Uterus (tissue), 4 donors: ENCODE data around the gene ATG16L2. TPM values are rescaled to one million over a fixed set of nuclear protein-coding genes. Genes with fewer than 3 reads are reported as not detected.

ENCODE experiments used
- DNase-seq, 2 donors: peaks; one replicate each; pipeline ENCODE4 v3.0.0-alpha.2; 2019 to 2020
- H3K27ac ChIP-seq, 2 donors: fragments of 200-600 bp; sonication (generic); 1 replicate in 1 of 2; 2 replicates in 1 of 2; pipeline ENCODE4 v1.5.1; 2016 to 2018
- H3K27me3 ChIP-seq, 2 donors: fragments of 200-600 bp; sonication (generic); one replicate each; pipeline ENCODE4 v1.5.1; 2018 to 2019; ENCODE audit warnings: control low read depth in 1 of 2
- H3K36me3 ChIP-seq, 2 donors: fragments of 200-600 bp; sonication (generic); one replicate each; pipeline ENCODE4 v1.5.1; 2019; ENCODE audit warnings: control low read depth in 1 of 2
- H3K4me1 ChIP-seq, 2 donors: fragments of 200-600 bp; sonication (generic); one replicate each; pipeline ENCODE4 v1.5.1; 2018 to 2019; ENCODE audit warnings: control low read depth in 1 of 2
- H3K4me3 ChIP-seq, 2 donors: fragments of 200-600 bp; sonication (generic); 1 replicate in 1 of 2; 2 replicates in 1 of 2; pipeline ENCODE4 v1.5.1; 2018 to 2019; ENCODE audit warnings: mild to moderate bottlenecking in 1 of 2
- H3K9me3 ChIP-seq, 2 donors: fragments of 200-600 bp; sonication (generic); one replicate each; pipeline ENCODE4 v1.5.1; 2019; ENCODE audit warnings: control low read depth in 1 of 2
- CTCF ChIP-seq, 4 experiments: fragments of 200-600 bp in 2 of 4; fragments of 450-650 bp in 2 of 4; sonication (generic) in 2 of 4; IDR thresholded peaks; one replicate each; pipeline ENCODE4 v1.5.1; 2016 to 2019; ENCODE audit warnings: antibody characterized with exemption in 4 of 4, mild to moderate bottlenecking in 2 of 4, moderate library complexity in 1 of 4
- POLR2A ChIP-seq, 2 donors: fragments of 450-650 bp; IDR thresholded peaks; one replicate each; pipeline ENCODE4 v1.6.1; 2016; ENCODE audit warnings: antibody characterized with exemption in 2 of 2, mild to moderate bottlenecking in 1 of 2, moderate library complexity in 1 of 2
- intact Hi-C: fragments of 100-400 bp; cut with DNase I; formaldehyde crosslinking; loops from one replicate; pipeline ENCODE4 v1.15.1; 2023; ENCODE audit warnings: low total_unique reads
- total RNA-seq, 4 donors: library from RNA; depleted of rRNA in 3 of 4; stranded (reverse); fragments of >200 nt in 3 of 4; gene quantifications; one replicate each; pipeline versions ENCODE4 v1.1.0 to v1.2.4, GENCODE V29; 2014 to 2023
- donor health status: DM: yes; HTN: yes; CAD: no.

Gene ATG16L2
- total RNA-seq, 4 donors from 2014 or later = 20.7 to 57.6 (median 32.3) TPM

GRCh38 chr11:72823105-72823804, 9.0 kb downstream of the ATG16L2 start:
- Histone ChIP-seq H3K9me3 (no peaks in the 10 kb centered on the region), H3K4me3 (no peak overlapping the region), H3K27ac (peak overlapping the region; percentile 64 to 75), H3K36me3 (no peaks in the 10 kb centered on the region), H3K27me3 (no peaks in the 10 kb centered on the region), H3K4me1 (peaks cover 4 to 5% of the 10 kb centered on the region in 2 donors)
- peak in 1 of 2 donors; percentile 27 for DNase-seq
- intact Hi-C loops = no loop called here
- TF ChIP-seq CTCF (IDR thresholded peaks at IDR 0.05) = no peak
- TF ChIP-seq POLR2A (IDR thresholded peaks at IDR 0.05) = no peak

- Histone ChIP-seq H3K36me3 (no peaks in the 10 kb centered on the region), H3K27ac (no peak overlapping the region), H3K9me3 (no peaks in the 10 kb centered on the region), H3K4me1 (peaks cover 4 to 5% of the 10 kb centered on the region in 2 donors), H3K27me3 (no peaks in the 10 kb centered on the region), H3K4me3 (no peak overlapping the region)
- TF ChIP-seq POLR2A (IDR thresholded peaks at IDR 0.05) = no peak
- TF ChIP-seq CTCF (IDR thresholded peaks at IDR 0.05) = no peak
- no peak for DNase-seq
- intact Hi-C loops = no loop called here
Measured at GRCh38 chr11:72824020-72824419, 9.8 kb downstream of the ATG16L2 start.

GRCh38 chr11:72824811-72825505, 10.7 kb downstream of the ATG16L2 start:
- Histone ChIP-seq H3K4me1 (peaks cover 4 to 5% of the 10 kb centered on the region in 2 donors), H3K9me3 (no peaks in the 10 kb centered on the region), H3K4me3 (no peak overlapping the region), H3K27ac (no peak overlapping the region), H3K27me3 (no peaks in the 10 kb centered on the region), H3K36me3 (no peaks in the 10 kb centered on the region)
- TF ChIP-seq POLR2A (IDR thresholded peaks at IDR 0.05) (no peak), CTCF (IDR thresholded peaks at IDR 0.05) (no peak)
- DNase-seq = no peak
- intact Hi-C loops = no loop called here

GRCh38 chr11:72825661-72826060, 11.4 kb downstream of the ATG16L2 start:
- H3K27ac ChIP-seq = no peak overlapping the region
- H3K4me3 ChIP-seq = no peak overlapping the region
- H3K4me1 ChIP-seq = peaks cover 4 to 5% of the 10 kb centered on the region in 2 donors
- no peaks in the 10 kb centered on the region for H3K9me3 ChIP-seq
- no peaks in the 10 kb centered on the region for H3K36me3 ChIP-seq
- no peak for DNase-seq
- intact Hi-C loops = no loop called here
- TF ChIP-seq CTCF (IDR thresholded peaks at IDR 0.05) = no peak
- no peak for TF ChIP-seq POLR2A (IDR thresholded peaks at IDR 0.05)
- H3K27me3 ChIP-seq = no peaks in the 10 kb centered on the region
